CD1c-positive myeloid dendritic cell (primary cell): ENCODE data around the gene PDE6A.
"Not testable (repeated sequence)": the region's sequence is repeated elsewhere in the genome, so short reads cannot be mapped to it uniquely, and the experiment has no call there.

Experiments
- DNase-seq: peaks from one replicate; pipeline ENCODE4 v3.0.0-alpha.2; 2016; ENCODE audit errors: extremely low spot score

Gene PDE6A

DNA sequence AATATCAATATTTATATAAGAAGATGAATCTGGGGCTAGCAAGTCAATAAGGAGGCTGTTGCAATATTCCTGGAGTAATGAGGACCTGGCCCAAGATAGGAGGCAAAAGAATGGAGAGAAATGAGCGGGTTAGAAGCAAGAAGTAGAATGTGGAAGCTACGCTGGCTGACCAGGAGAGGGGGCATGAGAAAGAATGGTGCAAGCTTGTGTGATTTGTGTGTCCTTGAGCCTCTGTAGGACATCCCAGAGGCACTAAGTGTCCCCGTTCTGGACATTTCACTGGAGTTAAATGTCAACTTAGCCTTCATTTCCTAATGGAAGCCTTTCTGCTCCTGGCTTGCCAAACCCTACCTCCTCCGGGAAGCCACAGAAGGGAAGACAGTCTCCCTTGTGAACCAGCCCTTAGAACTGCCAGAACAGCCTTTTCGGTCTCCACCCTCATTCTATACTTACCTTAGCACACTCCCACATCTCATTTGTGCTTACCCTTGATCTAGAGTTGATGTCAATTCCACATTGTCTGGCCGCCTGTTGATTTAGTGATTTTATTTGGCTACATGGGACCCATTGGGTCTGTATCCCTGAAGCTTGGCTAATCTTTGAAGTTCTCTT is 6.7 kb upstream of the PDE6A start:
- DNase-seq, result no peak

DNA sequence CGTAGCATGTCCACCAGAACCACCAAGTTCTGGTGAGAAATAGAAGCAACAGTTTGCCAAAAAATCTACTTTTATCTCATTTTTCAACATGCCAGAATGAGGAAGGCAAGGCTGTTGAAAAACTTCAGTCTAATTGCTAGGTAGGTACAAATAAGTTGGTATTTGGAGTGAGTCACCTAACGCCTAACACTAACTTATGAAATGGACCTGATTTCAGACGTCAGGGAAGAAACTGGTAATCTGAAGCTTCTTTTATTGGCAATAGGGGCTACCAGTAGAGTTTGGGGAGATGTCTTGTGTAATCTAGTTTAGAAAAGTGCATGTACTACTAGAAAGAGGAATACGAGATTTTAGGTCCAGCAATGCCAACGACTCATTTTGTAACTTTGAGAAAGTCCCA is 4.4 kb upstream of the PDE6A start:
- DNase-seq, result no peak

DNA sequence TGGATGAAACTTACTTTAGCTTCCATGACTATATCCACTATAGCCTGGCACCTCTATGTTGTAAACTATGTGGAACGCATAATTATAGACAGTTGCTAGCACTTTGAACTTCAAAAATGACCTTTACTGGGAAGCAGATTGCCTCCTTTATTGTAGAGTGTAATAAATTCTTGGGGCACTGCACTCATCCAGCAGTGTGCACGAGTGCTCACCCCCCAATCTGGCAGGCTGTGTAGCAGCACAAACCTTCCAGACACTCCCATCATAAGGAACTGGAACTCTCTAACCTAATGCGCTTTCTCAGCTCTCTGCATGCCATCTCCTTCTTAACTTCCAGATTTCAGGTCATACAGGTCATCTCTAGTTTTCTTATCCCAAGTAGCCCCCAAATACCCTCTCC is 1.5 kb upstream of the PDE6A start:
- DNase-seq, result no peak

GRCh38 chr5:149943177-149943949 is 1.2 kb downstream of the PDE6A start:
- DNase-seq, result not testable (repeated sequence)

GRCh38 chr5:149942741-149943169 is 1.8 kb downstream of the PDE6A start:
- not testable (repeated sequence) for DNase-seq

DNA sequence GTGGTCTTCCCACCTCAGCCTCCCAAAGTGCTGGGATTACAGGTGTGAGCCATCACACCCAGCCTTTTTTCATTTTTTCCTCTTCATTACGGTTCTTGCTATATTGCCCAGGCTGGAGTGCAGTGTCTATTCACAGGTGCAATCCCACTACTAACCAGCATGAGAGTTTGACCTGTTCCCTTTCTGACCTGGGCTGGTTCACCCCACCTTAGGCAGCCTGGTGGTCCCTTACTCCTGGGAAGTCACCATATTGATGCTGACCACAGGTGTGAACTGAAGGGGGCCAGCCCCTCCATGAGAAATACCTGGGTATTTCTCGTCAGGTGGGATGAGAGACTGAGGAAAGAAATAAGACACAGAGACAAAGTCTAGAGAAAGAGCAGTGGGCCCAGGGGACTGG is 2.4 kb downstream of the PDE6A start:
- no peak for DNase-seq

DNA sequence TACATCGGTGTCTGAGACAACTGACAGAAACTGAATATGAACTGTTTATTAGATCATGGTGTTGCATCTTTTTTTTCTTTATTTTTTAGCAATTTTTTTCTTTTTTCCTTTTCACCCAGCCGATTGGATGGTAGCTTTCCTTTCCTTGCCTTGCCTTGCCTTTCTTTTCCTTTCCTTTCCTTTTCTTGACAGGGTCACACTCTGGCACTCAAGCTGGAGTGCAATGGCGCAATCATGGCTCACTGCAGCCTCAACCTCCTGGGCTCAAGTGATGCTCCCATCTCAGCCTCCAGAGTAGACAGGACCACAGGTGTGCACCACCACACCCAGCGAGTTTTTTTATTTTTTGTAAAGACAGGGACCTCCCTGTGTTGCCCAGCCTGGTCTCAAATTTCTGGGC is 2.8 kb downstream of the PDE6A start:
- DNase-seq, result no peak

DNA sequence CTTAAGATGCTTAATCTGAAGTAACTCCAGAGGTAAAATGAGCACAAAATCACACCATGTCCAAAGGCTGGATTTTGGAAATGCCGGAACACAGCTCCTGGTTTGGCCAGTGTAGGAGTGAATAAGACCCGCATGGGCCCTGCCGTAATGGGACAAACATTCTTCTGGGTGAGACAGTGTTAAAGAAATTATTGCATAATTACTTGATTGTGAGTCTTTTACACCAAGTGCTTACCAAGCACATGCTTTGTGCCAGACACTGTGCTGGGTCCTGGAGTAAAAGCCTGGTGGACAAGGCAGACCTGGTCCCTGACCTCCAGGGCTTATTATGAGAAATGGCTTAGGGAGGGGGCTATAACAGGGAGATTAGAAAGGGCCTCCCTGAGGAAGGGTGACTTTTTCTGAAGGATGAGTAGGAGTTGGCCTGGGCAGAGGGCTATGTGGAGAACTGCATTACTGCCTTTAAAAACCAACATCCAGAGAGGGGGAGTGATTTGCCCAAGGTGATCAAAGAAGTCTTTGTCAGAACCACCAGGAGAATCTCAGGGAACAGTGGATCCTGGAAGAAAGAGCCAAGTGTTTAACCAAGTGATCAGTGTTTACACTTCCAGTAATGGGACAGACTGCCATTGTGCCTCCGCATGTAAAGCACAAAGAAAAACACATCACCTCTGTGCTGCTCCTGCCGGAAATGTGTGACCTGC is 3.5 kb downstream of the PDE6A start:
- no peak for DNase-seq

DNA sequence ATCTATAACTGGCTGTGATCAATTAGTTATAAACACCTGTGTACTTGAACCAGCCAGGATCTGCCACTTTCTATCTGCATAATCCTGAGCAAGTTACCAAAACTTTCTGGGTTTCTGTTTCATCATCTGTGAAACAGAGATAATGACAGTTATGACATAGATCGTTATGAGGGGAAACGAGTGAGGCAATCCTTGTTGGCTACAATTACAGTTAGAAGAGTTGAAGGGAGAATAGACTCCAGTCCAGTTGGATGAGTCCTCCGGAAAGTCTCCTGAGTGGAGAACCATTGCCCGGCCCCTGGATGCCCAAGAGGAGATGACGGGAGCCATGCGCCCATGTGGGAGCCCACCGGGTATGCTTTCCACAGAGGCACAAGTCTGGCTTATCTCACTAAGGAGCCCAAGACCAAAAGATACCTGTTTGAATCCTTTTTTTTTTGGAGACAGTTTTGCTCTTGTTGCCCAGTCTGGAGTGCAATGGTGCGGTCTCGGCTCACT is 4.5 kb downstream of the PDE6A start:
- DNase-seq, result peak; percentile 22

DNA sequence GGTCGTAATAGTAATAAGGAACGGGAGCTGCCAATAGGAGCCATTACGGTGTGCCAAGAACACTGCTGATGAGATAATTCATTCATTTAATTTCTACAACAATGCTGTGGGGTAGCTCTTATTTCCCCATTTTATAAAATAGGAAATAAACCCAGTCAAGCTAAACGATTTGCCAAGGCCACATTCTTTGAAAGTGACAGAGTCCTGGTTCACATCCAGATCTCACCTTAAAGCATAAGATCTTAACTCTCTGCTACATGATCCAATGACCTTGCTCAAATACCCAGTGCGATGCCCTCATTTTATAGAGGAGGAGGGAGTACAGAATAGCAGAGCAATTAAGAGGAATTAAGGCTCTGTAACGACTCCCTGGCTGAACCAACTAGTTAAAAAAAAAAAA is 5.0 kb downstream of the PDE6A start:
- DNase-seq, result peak; percentile 28

- DNase-seq, result peak; percentile 43
These were observed 5.7 kb downstream of the PDE6A start for GRCh38 chr5:149938791-149939358.

DNA sequence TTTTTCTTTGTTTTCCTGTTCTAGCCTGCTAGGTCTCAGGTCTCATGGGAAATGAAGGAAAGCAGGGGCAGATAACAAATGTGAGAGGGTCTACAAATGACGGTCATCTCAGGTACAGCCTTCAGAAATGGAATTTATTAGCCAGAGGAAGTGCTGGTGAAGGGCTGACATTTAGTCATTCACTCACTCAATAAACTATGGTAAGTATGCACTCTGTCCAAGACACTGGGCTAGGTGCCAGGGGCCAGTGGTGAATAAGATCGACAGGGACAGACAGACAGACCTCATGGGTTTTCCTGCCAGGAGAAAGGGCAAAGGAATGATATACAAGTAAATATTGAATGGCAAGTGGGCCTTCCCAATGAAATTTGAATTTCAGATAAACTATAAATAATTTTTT is 6.3 kb downstream of the PDE6A start:
- DNase-seq, result no peak

DNA sequence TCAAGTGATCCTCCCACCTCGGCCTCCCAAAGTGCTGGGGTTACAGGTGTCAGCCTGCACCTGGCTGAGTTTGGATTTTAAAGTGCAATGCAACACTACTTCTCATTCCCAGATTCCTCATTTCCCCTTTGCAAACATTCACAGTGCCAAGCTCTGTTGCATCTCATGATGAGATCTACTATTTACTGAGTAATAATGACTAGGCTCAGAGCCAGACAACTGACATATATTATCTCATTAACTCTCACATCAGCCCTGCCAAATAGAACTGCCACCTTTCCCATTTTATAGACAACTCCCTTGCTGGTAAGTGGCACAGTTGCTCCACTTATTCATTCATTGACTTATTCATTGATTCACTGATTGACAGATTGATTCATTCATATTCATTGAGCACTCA is 7.0 kb downstream of the PDE6A start:
- no peak for DNase-seq

- no peak for DNase-seq
These were observed 7.9 kb downstream of the PDE6A start for GRCh38 chr5:149936700-149937091.

- DNase-seq, result no peak
These were observed 8.4 kb downstream of the PDE6A start for GRCh38 chr5:149936044-149936699.

GRCh38 chr5:149935431-149935901 is 9.1 kb downstream of the PDE6A start:
- no peak for DNase-seq

DNA sequence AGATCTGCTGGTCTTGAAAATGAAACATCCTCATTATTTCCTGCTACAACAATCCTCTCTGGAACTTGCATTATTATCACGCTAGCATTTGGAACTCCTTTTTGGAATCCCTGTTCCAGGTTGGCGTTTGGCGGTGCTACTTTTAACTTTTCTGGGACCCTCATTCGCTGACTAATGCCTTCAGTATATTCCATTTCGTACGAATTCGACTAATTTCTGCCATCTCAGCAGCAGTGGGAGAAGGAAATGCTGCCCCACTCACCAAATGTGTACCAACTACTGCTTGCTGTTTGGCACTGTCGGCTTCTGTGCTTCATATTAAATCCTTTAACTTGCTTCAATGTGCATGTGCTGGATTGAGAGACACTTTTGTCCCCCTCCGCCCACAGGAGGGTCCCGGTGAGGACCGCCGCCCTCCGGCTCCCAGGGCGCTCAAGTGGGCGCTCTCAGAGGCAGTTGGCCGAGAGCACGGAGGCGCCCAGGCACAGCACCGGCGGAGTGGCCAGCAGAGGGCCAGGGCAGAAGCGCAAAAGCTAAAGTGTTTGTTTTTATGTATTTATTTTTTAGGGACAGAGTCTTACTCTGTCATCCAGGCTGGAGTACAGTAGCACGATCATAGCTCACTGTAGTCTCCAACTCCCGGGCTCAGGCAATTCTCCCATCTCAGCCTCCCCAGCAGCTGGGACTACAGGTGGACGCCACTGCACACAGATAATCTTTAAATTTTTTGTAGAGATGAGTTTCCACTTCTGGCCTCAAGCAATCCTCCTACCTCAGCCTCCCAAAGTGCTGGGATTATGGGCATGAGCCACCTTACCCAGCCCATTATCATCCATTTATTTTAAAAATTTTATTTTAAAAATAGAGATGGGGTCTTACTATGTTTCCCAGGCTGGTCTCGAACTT is 11.9 kb downstream of the PDE6A start:
- no peak for DNase-seq

DNA sequence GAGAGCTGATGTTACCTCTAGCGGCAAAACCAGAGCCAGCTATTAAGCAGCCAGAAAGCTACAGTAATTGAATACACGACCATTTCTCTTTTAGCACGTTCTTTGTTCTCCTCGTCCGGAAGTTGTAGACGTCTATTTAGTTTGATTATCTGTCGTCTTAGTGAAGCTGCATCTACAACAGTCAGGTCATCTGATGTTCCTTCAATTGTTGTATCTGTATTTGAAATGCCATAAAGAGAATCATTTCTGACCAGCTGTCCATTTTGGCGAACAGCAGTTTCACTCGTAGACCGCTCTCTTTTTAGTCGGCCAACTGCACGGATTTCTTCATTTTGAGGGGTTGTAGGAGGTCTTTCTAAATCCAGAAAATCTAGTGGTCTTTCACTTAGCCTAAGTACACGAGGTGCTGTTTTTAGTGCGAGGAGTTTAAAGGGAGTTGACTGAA is 12.6 kb downstream of the PDE6A start:
- DNase-seq, result no peak

DNA sequence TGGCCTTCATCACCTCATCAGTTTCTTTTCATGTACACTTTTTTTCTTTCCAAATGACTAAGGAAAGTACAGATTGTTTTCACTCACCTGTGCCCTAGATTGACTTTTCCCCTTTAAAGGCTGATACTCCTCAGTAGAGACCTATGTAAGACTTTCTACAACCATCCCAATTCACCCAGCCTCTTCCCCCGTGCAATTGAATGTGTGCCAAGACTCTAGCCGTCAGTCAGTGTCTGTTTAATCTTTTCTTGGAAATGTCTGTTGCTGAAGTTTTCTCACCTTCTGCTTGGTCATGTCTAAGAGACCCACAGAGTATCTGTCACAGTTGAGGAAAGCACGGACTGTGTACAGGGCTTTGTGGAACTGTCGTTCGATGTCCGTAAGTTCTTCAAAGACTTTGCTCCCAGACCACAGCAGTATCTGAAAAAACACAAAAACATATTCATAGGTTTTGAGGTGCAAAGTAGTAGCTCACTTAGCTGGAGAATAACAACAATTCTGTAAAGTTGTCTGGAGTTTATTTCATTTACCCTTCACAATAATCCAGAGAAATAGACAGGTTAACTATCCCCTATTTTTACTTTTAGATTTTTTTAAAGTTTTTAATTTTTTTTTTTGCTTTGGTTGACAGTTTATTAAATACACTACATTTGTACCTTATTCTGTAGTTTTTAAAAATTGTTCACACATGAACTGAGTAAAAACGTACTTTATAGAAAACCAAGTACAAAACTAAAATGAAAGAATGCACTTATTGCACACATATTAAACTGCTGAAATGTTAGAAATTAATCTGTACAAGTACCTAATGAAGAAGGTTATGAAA is 13.6 kb downstream of the PDE6A start:
- no peak for DNase-seq
